Activated CD8-positive, alpha-beta T cell treated with anti-CD3 and anti-CD28 coated beads for 36 hours (primary cell): Measurements from ENCODE around the gene ATRNL1. TPM values are rescaled to one million over a fixed set of nuclear protein-coding genes. Genes with fewer than 3 reads are reported as not detected.

ENCODE experiments used
- ATAC-seq: fragments of 200-7000 bp; cut with Tn5 transposase; one replicate; pipeline ENCODE4 v1.10.0; 2021; ENCODE audit warnings: mild to moderate bottlenecking, moderate library complexity
- CTCF ChIA-PET: fragments of 350-600 bp; sonication (Branson Sonifier 250); formaldehyde crosslinking; loops from one replicate; lab custom pipeline; 2021; ENCODE audit warnings: antibody characterized with exemption; lab: Charles Lee
- POLR2A ChIA-PET: fragments of 350-600 bp; sonication (Branson Sonifier 250); formaldehyde crosslinking; loops from one replicate; lab custom pipeline; 2021; ENCODE audit warnings: antibody characterized with exemption; lab: Charles Lee
- DNase-seq: peaks from one replicate; pipeline ENCODE4 v3.0.0-alpha.2; 2020
- H3K27ac Mint-ChIP-seq: one replicate; pipeline ENCODE4 v1.8.0; 2021; ENCODE audit warnings: mild to moderate bottlenecking, mixed read lengths
- H3K27me3 Mint-ChIP-seq: one replicate; pipeline ENCODE4 v1.8.0; 2021; ENCODE audit warnings: mixed read lengths
- H3K36me3 Mint-ChIP-seq: one replicate; pipeline ENCODE4 v1.8.0; 2021; ENCODE audit warnings: low read depth, mixed read lengths
- H3K4me1 Mint-ChIP-seq: one replicate; pipeline ENCODE4 v1.8.0; 2021; ENCODE audit warnings: low read depth, mixed read lengths
- H3K4me3 Mint-ChIP-seq: one replicate; pipeline ENCODE4 v1.8.0; 2021; ENCODE audit warnings: mild to moderate bottlenecking, moderate library complexity, mixed read lengths
- H3K9me3 Mint-ChIP-seq: one replicate; pipeline ENCODE4 v1.8.0; 2021; ENCODE audit warnings: mixed read lengths
- CTCF ChIP-seq: fragments of 200-600 bp; IDR thresholded peaks from one replicate; pipeline ENCODE4 v1.8.0; 2022; ENCODE audit warnings: antibody characterized with exemption, mild to moderate bottlenecking
- intact Hi-C: fragments of 100-400 bp; cut with micrococcal nuclease; formaldehyde crosslinking; loops from one replicate; pipeline ENCODE4 v1.10.0; 2022
- total RNA-seq, 2 experiments: library from RNA; stranded (reverse); gene quantifications; one replicate each; pipeline ENCODE4 v1.2.3, GENCODE V29; 2021

ATRNL1 gene
- total RNA-seq, 2 experiments from 2014 or later: not detected

- H3K9me3 Mint-ChIP-seq: peaks cover 4% of the 10 kb centered on the region
- intact Hi-C loops: no loop called here
Observed at GRCh38 chr10:115944538-115944937, 851.4 kb downstream of the ATRNL1 start.

GRCh38 chr10:115945701-115946445, 852.7 kb downstream of the ATRNL1 start:
- no peaks in the 10 kb centered on the region for H3K36me3 Mint-ChIP-seq

More at GRCh38 chr10:115944538-115944937, 851.4 kb downstream of the ATRNL1 start:
- H3K4me1 Mint-ChIP-seq: no peaks in the 10 kb centered on the region
- TF ChIP-seq CTCF: no peak
- no peak overlapping the region for H3K27ac Mint-ChIP-seq
- DNase-seq (no peak), ATAC-seq (no peak)
- ChIA-PET POLR2A (no interaction called here), CTCF (no interaction called here)
- H3K4me3 Mint-ChIP-seq: no peak overlapping the region
- H3K27me3 Mint-ChIP-seq: no peaks in the 10 kb centered on the region
- no peaks in the 10 kb centered on the region for H3K36me3 Mint-ChIP-seq

GRCh38 chr10:115947104-115947503, 853.9 kb downstream of the ATRNL1 start:
- Mint-ChIP-seq H3K9me3 (no peaks in the 10 kb centered on the region), H3K27ac (no peak overlapping the region), H3K4me3 (no peak overlapping the region), H3K4me1 (no peaks in the 10 kb centered on the region), H3K36me3 (no peaks in the 10 kb centered on the region), H3K27me3 (no peaks in the 10 kb centered on the region)
- no peak for ATAC-seq
- no peak for DNase-seq
- intact Hi-C loops: no loop called here
- CTCF ChIA-PET: no interaction called here
- POLR2A ChIA-PET: no interaction called here
- no peak for TF ChIP-seq CTCF

More at GRCh38 chr10:115945701-115946445, 852.7 kb downstream of the ATRNL1 start:
- no peaks in the 10 kb centered on the region for H3K27me3 Mint-ChIP-seq
- DNase-seq (no peak), ATAC-seq (no peak)
- TF ChIP-seq CTCF: no peak
- H3K9me3 Mint-ChIP-seq: no peaks in the 10 kb centered on the region
- intact Hi-C loops: no loop called here
- ChIA-PET POLR2A (interaction anchor here (0.7 kb wide), 1 partner anchor 375 kb away, joined by 6 read pairs; no protein-coding TSS in a partner anchor), CTCF (no interaction called here)
- no peak overlapping the region for H3K4me3 Mint-ChIP-seq
- H3K4me1 Mint-ChIP-seq: no peaks in the 10 kb centered on the region
- no peak overlapping the region for H3K27ac Mint-ChIP-seq

GRCh38 chr10:115948465-115948864, 855.3 kb downstream of the ATRNL1 start:
- no peak overlapping the region for H3K27ac Mint-ChIP-seq
- ChIA-PET POLR2A (no interaction called here), CTCF (no interaction called here)
- H3K36me3 Mint-ChIP-seq: no peaks in the 10 kb centered on the region
- H3K4me3 Mint-ChIP-seq: no peak overlapping the region
- no peaks in the 10 kb centered on the region for H3K4me1 Mint-ChIP-seq
- H3K27me3 Mint-ChIP-seq: no peaks in the 10 kb centered on the region
- intact Hi-C loops: no loop called here
- no peak for TF ChIP-seq CTCF
- DNase-seq (no peak), ATAC-seq (no peak)
- H3K9me3 Mint-ChIP-seq: no peaks in the 10 kb centered on the region

- H3K4me3 Mint-ChIP-seq: no peak overlapping the region
- no peaks in the 10 kb centered on the region for H3K27me3 Mint-ChIP-seq
- no peaks in the 10 kb centered on the region for H3K4me1 Mint-ChIP-seq
- ChIA-PET POLR2A (no interaction called here), CTCF (no interaction called here)
- DNase-seq: no peak
- no peak for TF ChIP-seq CTCF
- no peaks in the 10 kb centered on the region for H3K36me3 Mint-ChIP-seq
- H3K27ac Mint-ChIP-seq: no peak overlapping the region
- no peaks in the 10 kb centered on the region for H3K9me3 Mint-ChIP-seq
- ATAC-seq: no peak
- intact Hi-C loops: no loop called here
Observed at GRCh38 chr10:115949282-115949844, 856.2 kb downstream of the ATRNL1 start.
